ENCODE results near the gene VSIR. TPM values are rescaled to one million over a fixed set of nuclear protein-coding genes. Genes with fewer than 3 reads are reported as not detected.

The VSIR gene
- total RNA-seq, 1 donor from 2014 or later = 2.9 TPM

DNA sequence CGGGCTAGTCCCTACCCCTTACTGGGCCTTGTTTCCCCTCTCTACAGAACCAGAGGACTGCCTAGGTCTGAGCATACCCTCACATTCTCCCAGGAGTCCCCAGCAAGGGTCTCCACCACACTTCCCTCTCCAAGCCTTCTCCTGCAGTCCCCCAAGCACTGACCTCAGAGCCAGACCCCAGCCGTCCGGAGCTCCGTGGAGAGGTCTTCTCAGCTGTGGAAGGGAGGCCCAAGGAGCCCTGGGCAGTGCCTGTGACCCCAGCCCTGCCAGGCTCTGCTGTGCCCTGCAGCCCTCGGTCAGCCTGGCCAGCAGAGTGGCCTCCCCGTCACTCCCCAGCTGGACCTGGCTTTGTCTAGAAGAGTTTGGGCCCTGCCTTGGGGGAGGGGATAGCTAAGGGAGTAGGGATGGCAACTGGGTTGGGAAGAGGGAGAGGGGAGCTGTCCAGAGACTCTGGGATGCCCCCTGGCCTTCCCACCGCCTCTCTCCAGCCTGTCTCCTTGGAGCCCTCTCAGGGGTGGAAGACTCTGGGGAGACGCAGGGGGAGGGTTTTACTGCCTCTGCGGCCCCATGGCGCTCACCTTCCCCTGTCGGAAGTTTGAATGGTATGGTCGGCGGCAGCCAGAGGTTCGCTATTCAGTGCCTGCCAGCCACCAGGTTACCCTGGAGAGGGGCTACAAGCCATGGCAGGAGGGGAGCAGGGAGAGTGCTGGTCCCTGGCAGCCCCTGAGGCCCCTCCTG lies 53.7 kb downstream of the VSIR start, which contains the start of gene C10orf105:
C10orf105 (minus strand) TSS at position 315 of the 738 bp plus-strand sequence. CDS start 3,441 bp downstream, outside the sequence.
- FAIRE-seq (no peak), DNase-seq (ENCODE audit: low read depth) (no peak)
- H3K27me3 Mint-ChIP-seq (ENCODE audit: low read depth, unreplicated experiment) = peaks cover 43% of the 10 kb centered on the region
- Histone ChIP-seq H3K9ac (ENCODE audit: low read length) (no peak within 1 kb of the TSS), H4K20me1 (ENCODE audit: insufficient read depth, low read length) (no peaks in the 10 kb centered on the region), H3K27me3 (ENCODE audit: insufficient read depth, low read length) (peaks cover 11% of the 10 kb centered on the region), H3K27ac (ENCODE audit: low read depth, low read length) (no peak within 1 kb of the TSS), H3K79me2 (ENCODE audit: insufficient read depth, low read length) (no peaks in the 10 kb centered on the region), H3K4me2 (ENCODE audit: low read length) (no peak within 1 kb of the TSS), H3K36me3 (ENCODE audit: insufficient read depth, low read length) (no peaks in the 10 kb centered on the region), H3K4me3 (ENCODE audit: insufficient read depth, low read depth, low read length) (no peak within 1 kb of the TSS), H3K4me1 (ENCODE audit: insufficient read depth, low read length) (no peaks in the 10 kb centered on the region), H2AFZ (ENCODE audit: low read depth, low read length) (no peak within 1 kb of the TSS), H3K9me3 (ENCODE audit: insufficient read depth, low read depth, low read length) (no peaks in the 10 kb centered on the region)
- H3K36me3 Mint-ChIP-seq (ENCODE audit: low read depth, unreplicated experiment) = no peaks in the 10 kb centered on the region
- no peaks in the 10 kb centered on the region for H3K4me1 Mint-ChIP-seq (ENCODE audit: low read depth, unreplicated experiment)
- H3K4me3 Mint-ChIP-seq (ENCODE audit: unreplicated experiment) = no peak within 1 kb of the TSS
- no peak within 1 kb of the TSS for H3K27ac Mint-ChIP-seq (ENCODE audit: unreplicated experiment)
- TF ChIP-seq, protein P1, sequence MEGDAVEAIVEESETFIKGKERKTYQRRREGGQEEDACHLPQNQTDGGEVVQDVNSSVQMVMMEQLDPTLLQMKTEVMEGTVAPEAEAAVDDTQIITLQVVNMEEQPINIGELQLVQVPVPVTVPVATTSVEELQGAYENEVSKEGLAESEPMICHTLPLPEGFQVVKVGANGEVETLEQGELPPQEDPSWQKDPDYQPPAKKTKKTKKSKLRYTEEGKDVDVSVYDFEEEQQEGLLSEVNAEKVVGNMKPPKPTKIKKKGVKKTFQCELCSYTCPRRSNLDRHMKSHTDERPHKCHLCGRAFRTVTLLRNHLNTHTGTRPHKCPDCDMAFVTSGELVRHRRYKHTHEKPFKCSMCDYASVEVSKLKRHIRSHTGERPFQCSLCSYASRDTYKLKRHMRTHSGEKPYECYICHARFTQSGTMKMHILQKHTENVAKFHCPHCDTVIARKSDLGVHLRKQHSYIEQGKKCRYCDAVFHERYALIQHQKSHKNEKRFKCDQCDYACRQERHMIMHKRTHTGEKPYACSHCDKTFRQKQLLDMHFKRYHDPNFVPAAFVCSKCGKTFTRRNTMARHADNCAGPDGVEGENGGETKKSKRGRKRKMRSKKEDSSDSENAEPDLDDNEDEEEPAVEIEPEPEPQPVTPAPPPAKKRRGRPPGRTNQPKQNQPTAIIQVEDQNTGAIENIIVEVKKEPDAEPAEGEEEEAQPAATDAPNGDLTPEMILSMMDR (IDR thresholded peaks at IDR 0.05; ENCODE audit: insufficient read depth, low read depth, low read length) = no peak
- TF ChIP-seq EZH2 (IDR thresholded peaks at IDR 0.05; ENCODE audit: insufficient read depth, low read length) = no peak
- peaks cover 4% of the 10 kb centered on the region for H3K9me3 Mint-ChIP-seq (ENCODE audit: unreplicated experiment)

DNA sequence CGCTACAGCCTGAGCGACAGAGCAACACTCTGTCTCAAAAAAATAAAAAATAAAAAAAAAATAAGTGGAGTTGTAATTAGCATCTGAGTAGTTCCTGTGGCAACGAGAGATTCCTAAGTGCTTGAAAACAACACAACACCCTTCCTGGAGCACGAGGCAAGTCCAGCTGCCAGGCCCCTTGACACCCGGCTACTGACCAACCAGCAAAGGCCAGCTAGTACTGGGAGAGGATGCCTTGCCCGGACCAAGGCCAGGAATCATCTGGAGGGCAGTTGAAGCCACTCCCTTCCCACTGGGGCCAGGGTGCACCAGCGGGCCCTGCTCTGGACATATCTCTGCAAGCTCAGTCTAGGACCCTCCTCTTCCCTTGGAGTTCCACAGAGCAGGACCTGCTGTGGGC lies 54.3 kb downstream of the VSIR start:
- no peaks in the 10 kb centered on the region for H3K36me3 Mint-ChIP-seq (ENCODE audit: low read depth, unreplicated experiment)
- H4K20me1 ChIP-seq (ENCODE audit: insufficient read depth, low read length) = no peaks in the 10 kb centered on the region
- H3K36me3 ChIP-seq (ENCODE audit: insufficient read depth, low read length) = no peaks in the 10 kb centered on the region
- no peak overlapping the region for H3K9ac ChIP-seq (ENCODE audit: low read length)
- peaks cover 6% of the 10 kb centered on the region for H3K9me3 Mint-ChIP-seq (ENCODE audit: unreplicated experiment)
- no peak overlapping the region for H3K4me3 Mint-ChIP-seq (ENCODE audit: unreplicated experiment)
- no peak for TF ChIP-seq EZH2 (IDR thresholded peaks at IDR 0.05; ENCODE audit: insufficient read depth, low read length)
- TF ChIP-seq, protein P1 (IDR thresholded peaks at IDR 0.05; ENCODE audit: insufficient read depth, low read depth, low read length) = no peak
- no peak for DNase-seq (ENCODE audit: low read depth)
- H3K4me2 ChIP-seq (ENCODE audit: low read length) = no peak overlapping the region
- H2AFZ ChIP-seq (ENCODE audit: low read depth, low read length) = no peak overlapping the region
- H3K4me1 ChIP-seq (ENCODE audit: insufficient read depth, low read length) = no peaks in the 10 kb centered on the region
- H3K27ac ChIP-seq (ENCODE audit: low read depth, low read length) = no peak overlapping the region
- no peaks in the 10 kb centered on the region for H3K79me2 ChIP-seq (ENCODE audit: insufficient read depth, low read length)
- peaks cover 11% of the 10 kb centered on the region for H3K27me3 ChIP-seq (ENCODE audit: insufficient read depth, low read length)
- H3K9me3 ChIP-seq (ENCODE audit: insufficient read depth, low read depth, low read length) = no peaks in the 10 kb centered on the region
- no peak overlapping the region for H3K27ac Mint-ChIP-seq (ENCODE audit: unreplicated experiment)
- no peak overlapping the region for H3K4me3 ChIP-seq (ENCODE audit: insufficient read depth, low read depth, low read length)
- no peak for FAIRE-seq
- H3K27me3 Mint-ChIP-seq (ENCODE audit: low read depth, unreplicated experiment) = peaks cover 47% of the 10 kb centered on the region
- H3K4me1 Mint-ChIP-seq (ENCODE audit: low read depth, unreplicated experiment) = peaks cover 2% of the 10 kb centered on the region

DNA sequence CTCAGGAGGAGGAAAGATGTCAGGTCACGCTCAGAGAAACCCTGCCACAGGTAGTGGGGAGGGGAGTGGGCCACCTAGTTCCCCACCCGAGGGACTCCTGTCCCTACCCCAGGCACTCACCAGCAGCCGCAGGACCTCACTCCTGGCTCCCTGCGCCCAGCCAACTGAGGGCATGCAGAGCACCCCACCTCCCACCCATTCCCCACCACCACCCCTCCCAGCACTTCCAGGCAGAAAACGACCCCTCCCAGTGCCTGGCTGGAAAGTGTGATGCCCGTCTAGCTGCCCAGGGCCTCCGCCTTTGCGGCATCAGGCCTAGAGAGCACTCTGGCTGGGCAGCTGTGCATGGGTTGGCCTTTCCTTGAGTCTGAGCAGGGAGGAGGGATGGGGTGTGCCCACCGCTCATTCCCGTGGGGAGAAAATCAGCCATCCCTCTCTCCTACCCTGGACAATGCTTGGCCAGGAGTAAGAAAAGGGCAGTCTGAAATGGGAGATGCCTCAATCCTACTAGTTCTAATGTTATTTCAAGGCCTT lies 55.1 kb downstream of the VSIR start:
- peaks cover 6% of the 10 kb centered on the region for H3K9me3 Mint-ChIP-seq (ENCODE audit: unreplicated experiment)
- H3K27ac Mint-ChIP-seq (ENCODE audit: unreplicated experiment) = no peak overlapping the region
- no peak overlapping the region for H3K4me2 ChIP-seq (ENCODE audit: low read length)
- no peak overlapping the region for H3K27ac ChIP-seq (ENCODE audit: low read depth, low read length)
- no peaks in the 10 kb centered on the region for H4K20me1 ChIP-seq (ENCODE audit: insufficient read depth, low read length)
- FAIRE-seq (no peak), DNase-seq (ENCODE audit: low read depth) (no peak)
- H3K4me3 ChIP-seq (ENCODE audit: insufficient read depth, low read depth, low read length) = no peak overlapping the region
- H3K36me3 Mint-ChIP-seq (ENCODE audit: low read depth, unreplicated experiment) = no peaks in the 10 kb centered on the region
- H3K4me3 Mint-ChIP-seq (ENCODE audit: unreplicated experiment) = no peak overlapping the region
- H3K36me3 ChIP-seq (ENCODE audit: insufficient read depth, low read length) = no peaks in the 10 kb centered on the region
- H3K4me1 ChIP-seq (ENCODE audit: insufficient read depth, low read length) = peaks cover 5% of the 10 kb centered on the region
- no peaks in the 10 kb centered on the region for H3K79me2 ChIP-seq (ENCODE audit: insufficient read depth, low read length)
- peaks cover 6% of the 10 kb centered on the region for H3K4me1 Mint-ChIP-seq (ENCODE audit: low read depth, unreplicated experiment)
- no peak overlapping the region for H3K9ac ChIP-seq (ENCODE audit: low read length)
- TF ChIP-seq, protein P1 (IDR thresholded peaks at IDR 0.05; ENCODE audit: insufficient read depth, low read depth, low read length) = no peak
- no peak for TF ChIP-seq EZH2 (IDR thresholded peaks at IDR 0.05; ENCODE audit: insufficient read depth, low read length)
- H2AFZ ChIP-seq (ENCODE audit: low read depth, low read length) = no peak overlapping the region
- peaks cover 11% of the 10 kb centered on the region for H3K27me3 ChIP-seq (ENCODE audit: insufficient read depth, low read length)
- H3K9me3 ChIP-seq (ENCODE audit: insufficient read depth, low read depth, low read length) = no peaks in the 10 kb centered on the region
- peaks cover 47% of the 10 kb centered on the region for H3K27me3 Mint-ChIP-seq (ENCODE audit: low read depth, unreplicated experiment)

All from astrocyte (in vitro differentiated cells and primary cell).